ENCODE measurements around the gene EVC2. TPM values are rescaled to one million over a fixed set of nuclear protein-coding genes. Genes with fewer than 3 reads are reported as not detected.

EVC2 gene, protein sequence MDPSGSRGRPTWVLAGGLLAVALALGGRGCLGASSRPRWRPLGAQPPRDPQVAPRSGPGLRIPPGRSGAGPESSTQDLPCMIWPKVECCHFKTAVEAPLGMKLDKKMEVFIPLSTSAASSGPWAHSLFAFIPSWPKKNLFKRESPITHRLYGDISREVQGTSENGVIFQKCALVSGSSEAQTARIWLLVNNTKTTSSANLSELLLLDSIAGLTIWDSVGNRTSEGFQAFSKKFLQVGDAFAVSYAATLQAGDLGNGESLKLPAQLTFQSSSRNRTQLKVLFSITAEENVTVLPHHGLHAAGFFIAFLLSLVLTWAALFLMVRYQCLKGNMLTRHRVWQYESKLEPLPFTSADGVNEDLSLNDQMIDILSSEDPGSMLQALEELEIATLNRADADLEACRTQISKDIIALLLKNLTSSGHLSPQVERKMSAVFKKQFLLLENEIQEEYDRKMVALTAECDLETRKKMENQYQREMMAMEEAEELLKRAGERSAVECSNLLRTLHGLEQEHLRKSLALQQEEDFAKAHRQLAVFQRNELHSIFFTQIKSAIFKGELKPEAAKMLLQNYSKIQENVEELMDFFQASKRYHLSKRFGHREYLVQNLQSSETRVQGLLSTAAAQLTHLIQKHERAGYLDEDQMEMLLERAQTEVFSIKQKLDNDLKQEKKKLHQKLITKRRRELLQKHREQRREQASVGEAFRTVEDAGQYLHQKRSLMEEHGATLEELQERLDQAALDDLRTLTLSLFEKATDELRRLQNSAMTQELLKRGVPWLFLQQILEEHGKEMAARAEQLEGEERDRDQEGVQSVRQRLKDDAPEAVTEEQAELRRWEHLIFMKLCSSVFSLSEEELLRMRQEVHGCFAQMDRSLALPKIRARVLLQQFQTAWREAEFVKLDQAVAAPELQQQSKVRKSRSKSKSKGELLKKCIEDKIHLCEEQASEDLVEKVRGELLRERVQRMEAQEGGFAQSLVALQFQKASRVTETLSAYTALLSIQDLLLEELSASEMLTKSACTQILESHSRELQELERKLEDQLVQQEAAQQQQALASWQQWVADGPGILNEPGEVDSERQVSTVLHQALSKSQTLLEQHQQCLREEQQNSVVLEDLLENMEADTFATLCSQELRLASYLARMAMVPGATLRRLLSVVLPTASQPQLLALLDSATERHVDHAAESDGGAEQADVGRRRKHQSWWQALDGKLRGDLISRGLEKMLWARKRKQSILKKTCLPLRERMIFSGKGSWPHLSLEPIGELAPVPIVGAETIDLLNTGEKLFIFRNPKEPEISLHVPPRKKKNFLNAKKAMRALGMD
- 0.11 and 0.21 TPM in 2 replicates for total RNA-seq (2014; rRNA removed; shearing (Covaris generic))
- polyA plus RNA-seq (2015; cell fraction: cytosol; rRNA removed) = 0.02 and 0.11 TPM in 2 replicates
- polyA plus RNA-seq (2015; cell fraction: nucleus; rRNA removed) = 0.12 and 0.26 TPM in 2 replicates

DNA sequence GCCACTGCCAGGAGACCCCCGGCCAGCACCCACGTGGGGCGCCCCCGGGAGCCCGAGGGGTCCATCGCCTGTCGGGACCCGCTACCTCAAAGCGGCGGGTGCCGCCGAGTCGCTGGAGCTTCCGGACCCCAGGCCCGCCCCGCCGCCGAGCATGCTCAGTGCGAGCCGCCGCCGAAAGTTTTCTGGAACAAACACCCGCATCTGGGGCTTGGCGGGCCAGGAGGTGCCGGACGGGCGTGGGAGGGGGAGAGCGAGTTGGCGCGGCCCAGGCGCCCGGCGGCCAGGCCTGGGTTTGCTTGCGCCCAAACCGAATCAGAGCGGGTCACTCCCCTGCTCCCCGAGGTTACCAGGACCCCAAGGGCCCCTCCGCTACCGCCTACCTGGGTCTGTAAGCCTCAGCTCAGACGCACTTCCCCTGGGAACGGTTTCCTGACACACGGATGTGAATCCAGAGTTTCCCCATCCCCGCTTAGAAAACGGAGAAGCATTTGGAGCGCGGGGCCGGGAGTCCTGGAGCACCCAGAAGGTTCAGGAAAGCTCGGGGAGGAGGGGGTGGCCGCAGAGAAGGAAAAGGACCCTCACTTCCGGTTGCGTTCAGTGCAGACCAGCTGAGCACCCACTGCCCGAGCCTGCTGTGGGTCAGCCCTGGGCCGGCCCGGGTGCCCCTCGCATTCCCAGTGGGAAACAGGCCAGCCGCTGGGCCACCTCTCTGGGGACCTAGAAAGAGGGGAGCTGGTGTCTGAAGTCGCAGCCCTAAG lies at the start of gene EVC2:
TSS of gene EVC2 (minus strand) at position 111 of the 758 bp plus-strand sequence. CDS start at position 65, 46 bp downstream.
- in situ Hi-C loops (cut with HindIII; ENCODE audit: low pct_unique_long_range_greater_than_20kb, low sequenced_read_pairs) = no loop called here
- DNase-seq (ENCODE audit: low read depth, low spot score) = no peak

DNA sequence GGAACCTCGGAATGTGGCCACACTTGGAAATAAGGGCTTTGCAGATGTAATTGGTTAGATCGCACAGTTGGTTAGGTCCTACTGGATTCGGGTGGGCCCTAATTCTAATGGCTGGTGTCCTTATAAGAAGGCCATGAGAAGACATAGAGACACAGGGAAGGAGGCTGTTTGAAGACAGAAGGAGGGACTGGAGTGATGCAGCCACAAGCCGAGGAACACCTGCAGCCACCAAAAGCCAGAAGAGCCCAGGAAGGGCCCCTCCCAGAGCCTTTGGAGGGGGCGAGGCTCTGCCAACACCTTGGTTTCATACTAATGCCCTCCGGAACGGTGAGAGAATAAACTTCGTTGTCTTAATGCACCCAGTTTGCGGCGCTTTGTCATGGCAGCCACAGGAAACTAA lies 49.6 kb upstream of the EVC2 start:
- in situ Hi-C loops (cut with HindIII; ENCODE audit: low pct_unique_long_range_greater_than_20kb, low sequenced_read_pairs) = no loop called here
- no peak for DNase-seq (ENCODE audit: low read depth, low spot score)

GRCh38 chr4:5757536-5757935 lies 49.2 kb upstream of the EVC2 start:
- no peak for DNase-seq (ENCODE audit: low read depth, low spot score)
- in situ Hi-C loops (cut with HindIII; ENCODE audit: low pct_unique_long_range_greater_than_20kb, low sequenced_read_pairs) = no loop called here

GRCh38 chr4:5757091-5757490 lies 48.7 kb upstream of the EVC2 start:
- no peak for DNase-seq (ENCODE audit: low read depth, low spot score)
- in situ Hi-C loops (cut with HindIII; ENCODE audit: low pct_unique_long_range_greater_than_20kb, low sequenced_read_pairs) = no loop called here

- in situ Hi-C loops (cut with HindIII; ENCODE audit: low pct_unique_long_range_greater_than_20kb, low sequenced_read_pairs) = no loop called here
- DNase-seq (ENCODE audit: low read depth, low spot score) = no peak
Observed at GRCh38 chr4:5756271-5756670, 47.9 kb upstream of the EVC2 start.

DNA sequence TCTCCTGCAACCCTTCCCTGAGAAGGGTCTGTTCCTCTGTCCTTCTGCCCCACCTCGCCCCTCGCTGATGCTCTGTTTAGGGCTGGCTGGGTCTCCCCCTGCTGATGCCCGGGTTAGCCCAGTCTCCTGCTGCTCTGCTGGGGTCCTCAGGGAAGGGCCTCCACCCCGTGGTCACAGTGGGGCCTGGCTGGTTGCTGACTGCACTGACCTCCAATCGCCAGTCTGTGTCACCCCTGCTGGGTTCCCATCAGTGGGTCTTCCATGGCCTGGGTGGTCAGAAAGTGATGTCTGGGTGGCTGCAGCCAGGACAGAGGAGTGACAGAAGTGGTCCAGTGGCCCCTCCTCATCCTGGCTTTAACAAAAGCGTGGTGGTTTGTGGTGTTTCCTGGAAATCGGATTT lies 47.3 kb upstream of the EVC2 start:
- in situ Hi-C loops (cut with HindIII; ENCODE audit: low pct_unique_long_range_greater_than_20kb, low sequenced_read_pairs) = no loop called here
- DNase-seq (ENCODE audit: low read depth, low spot score) = no peak

GRCh38 chr4:5755161-5755560 lies 46.8 kb upstream of the EVC2 start:
- no peak for DNase-seq (ENCODE audit: low read depth, low spot score)
- in situ Hi-C loops (cut with HindIII; ENCODE audit: low pct_unique_long_range_greater_than_20kb, low sequenced_read_pairs) = no loop called here

DNA sequence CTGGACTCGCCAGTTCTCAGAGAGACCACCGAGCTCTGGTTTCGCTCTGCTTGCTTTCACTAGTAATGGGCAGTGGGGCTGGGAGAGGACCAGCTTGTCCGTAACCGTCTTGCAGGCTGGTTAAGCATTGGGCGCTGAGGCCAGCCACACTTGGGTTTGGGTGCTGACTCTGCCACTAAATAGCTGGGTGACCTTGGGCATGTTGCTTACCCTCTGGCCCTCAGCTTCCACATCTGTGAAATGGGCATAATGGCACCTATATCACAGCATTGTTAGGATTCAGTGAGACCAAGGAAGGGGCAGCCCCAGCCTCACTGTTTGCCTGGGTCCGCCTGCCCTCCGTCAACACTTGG lies 46.1 kb upstream of the EVC2 start:
- DNase-seq (ENCODE audit: low read depth, low spot score) = no peak
- in situ Hi-C loops (cut with HindIII; ENCODE audit: low pct_unique_long_range_greater_than_20kb, low sequenced_read_pairs) = no loop called here

- in situ Hi-C loops (cut with HindIII; ENCODE audit: low pct_unique_long_range_greater_than_20kb, low sequenced_read_pairs) = no loop called here
- peak; percentile 26 for DNase-seq (ENCODE audit: low read depth, low spot score)
Observed at GRCh38 chr4:5753766-5754528, 45.6 kb upstream of the EVC2 start.

DNA sequence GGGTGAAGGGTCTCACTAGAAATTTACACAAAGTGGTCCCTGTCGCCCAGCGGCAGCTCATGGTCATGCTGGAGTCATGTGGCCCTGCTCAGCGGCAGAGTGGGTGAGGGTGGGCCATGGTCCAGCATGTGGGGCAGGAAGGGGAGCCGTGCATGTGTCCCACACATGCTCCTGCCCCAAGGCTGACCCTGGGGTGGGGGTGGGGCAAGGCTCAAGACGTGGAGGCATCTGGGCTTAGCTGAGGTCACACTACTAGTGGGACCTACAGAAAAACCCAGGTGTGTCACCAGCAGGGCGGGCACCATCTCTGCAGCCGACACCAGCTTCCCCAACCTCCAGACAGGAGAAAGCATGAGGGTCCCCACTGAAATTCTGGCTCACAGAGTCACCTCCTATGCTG lies 45.0 kb upstream of the EVC2 start:
- peak; percentile 23 for DNase-seq (ENCODE audit: low read depth, low spot score)
- in situ Hi-C loops (cut with HindIII; ENCODE audit: low pct_unique_long_range_greater_than_20kb, low sequenced_read_pairs) = no loop called here

DNA sequence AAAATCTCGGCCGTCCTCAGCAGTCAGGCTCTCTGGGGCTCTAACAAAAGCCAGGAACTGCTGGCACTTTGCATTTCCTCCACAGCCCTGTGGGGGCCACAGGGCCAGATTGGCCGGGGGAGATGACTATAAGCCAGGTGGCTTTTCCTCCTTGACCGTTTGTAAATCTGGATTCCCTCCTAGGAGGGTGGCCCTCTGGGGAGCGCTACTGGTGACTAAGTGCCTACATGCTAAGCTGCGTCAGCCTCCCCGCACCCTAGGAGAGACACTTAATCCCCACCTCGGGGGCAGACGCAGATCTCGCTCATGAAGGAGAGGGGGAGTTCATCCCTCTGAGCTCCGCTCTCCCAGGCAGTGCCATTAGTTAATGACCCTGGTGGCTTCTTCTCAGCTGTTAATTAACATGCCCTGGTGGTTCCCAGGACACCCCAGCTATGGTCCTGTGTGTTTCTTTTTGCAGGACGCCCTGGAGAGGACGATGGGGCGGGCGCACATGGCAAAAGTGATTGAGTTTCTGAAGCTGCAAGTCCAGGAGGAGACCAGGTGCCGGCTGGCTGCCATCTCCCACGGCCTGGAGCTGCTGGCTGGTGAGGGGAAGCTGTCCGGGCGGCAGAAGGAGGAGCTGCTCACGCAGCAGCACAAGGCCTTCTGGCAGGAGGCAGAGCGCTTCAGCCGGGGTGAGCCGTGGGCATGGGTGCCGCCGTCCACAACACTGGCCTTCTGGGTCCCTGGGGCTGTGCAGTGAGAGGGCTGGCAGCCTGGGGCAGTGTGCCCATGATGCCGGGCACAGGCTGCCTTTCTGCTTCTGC lies 44.2 kb upstream of the EVC2 start:
- in situ Hi-C loops (cut with HindIII; ENCODE audit: low pct_unique_long_range_greater_than_20kb, low sequenced_read_pairs) = no loop called here
- DNase-seq (ENCODE audit: low read depth, low spot score) = no peak

DNA sequence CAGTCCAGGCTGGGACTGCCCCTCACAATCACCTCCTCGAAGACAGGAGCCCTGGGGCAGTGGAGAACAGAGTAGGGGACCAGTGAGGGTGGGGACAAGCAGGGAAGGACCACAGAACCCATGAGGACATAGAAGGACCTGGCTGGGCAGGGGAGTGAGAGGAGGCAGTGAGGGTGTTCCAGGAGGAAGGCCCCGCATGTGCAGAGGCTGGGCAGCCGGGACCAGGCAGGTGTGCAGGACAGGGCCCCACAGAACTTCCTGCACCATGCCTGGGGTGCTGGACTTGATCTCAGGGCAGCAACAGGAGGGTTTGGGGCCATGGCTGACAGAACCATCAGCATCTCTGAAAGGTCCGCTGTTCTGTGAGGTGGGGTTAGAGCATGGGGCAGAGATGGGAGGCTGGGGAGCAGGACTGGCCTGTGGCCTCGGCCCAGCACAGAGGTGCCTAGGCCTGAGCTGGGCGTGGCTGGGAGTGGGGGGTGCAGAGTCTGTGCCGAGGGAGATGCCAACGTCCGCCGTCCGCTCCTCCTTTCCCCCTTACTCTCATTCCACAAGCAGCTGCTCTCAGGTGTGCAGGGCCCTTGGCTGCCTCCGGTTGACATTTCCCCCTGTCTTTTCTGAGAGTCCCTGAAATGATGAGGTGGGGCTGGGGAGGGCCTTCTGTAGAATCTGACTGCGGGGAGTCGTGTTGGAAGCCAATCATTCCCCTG lies 43.5 kb upstream of the EVC2 start:
- in situ Hi-C loops (cut with HindIII; ENCODE audit: low pct_unique_long_range_greater_than_20kb, low sequenced_read_pairs) = no loop called here
- no peak for DNase-seq (ENCODE audit: low read depth, low spot score)

DNA sequence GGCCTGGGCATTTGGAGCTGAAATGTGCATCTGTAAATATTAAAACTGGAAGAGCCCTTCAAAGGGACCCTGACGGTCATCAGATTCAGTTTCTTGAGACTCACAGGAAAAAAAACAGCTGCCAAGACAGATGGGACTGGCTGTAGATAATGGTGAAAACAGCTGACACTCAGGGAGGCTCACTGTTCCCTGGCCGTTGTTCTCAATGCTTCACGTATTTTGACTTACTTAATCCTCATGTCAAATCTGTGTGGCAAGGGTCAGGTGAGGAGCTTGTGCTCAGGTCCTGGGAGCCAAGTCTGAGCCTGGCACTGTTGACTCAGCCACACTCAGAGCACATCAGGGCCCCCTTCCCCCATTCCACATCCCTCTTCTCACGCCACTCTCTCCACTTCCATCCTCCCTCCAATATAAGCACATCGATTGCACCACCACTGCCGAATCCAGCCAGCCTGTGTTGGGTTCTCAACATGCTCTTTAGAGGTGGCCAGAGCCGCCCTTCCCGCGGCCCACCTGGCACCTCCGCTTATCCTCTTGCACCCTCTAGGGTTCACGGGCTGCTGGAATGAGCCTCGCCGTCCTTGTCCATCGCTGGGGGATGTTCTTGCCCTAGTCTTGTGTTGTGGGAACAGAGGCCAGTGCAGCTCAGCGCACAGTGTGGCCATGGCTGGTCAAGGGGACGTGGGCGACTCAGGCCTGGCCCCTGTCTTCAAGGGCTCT lies 42.7 kb upstream of the EVC2 start:
- DNase-seq (ENCODE audit: low read depth, low spot score) = peak; percentile 34
- in situ Hi-C loops (cut with HindIII; ENCODE audit: low pct_unique_long_range_greater_than_20kb, low sequenced_read_pairs) = no loop called here

DNA sequence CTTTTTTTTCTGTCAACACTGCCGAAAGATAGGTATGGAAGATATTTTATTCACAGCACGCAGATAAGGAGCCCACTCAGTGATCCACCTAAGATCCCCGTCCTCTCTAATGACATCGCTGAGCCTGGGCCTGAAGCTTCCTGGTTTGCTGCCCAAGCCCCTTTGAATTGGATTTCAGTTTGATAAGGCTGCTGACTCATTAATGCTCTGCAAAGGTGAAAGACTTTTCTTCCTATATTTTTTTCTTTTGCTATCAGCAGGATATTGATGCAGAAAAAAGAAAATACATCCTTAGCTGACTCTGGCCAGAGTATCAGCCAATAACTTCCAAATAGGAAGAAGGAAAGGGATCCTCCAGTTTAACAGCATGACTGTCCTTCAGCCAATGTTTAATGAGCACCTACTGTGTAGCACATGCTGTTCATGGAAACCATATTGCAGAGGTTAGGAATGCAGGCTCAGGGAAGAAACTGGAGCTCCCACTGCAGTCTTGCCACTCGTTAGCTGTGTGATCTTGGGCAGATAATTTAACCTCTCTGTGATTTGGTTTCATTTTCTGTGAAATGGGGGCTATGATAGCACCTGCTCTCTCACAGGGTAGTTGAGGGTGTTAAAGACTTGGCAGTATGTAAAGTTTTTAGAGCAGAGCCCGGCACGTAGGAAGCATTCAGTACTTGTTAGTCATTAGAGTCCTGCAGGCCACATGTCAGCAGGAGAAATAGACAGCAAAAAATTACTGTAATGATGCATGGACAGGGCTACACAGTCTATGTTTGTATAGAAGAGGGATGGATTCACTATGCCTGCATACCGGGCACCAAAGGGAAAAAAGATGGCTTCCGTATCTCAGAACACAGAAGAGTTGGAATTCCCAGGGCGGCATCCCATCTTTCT lies 41.9 kb upstream of the EVC2 start:
- DNase-seq (ENCODE audit: low read depth, low spot score) = no peak
- in situ Hi-C loops (cut with HindIII; ENCODE audit: low pct_unique_long_range_greater_than_20kb, low sequenced_read_pairs) = no loop called here
